ENCODE data around the gene ODC1.

DNA sequence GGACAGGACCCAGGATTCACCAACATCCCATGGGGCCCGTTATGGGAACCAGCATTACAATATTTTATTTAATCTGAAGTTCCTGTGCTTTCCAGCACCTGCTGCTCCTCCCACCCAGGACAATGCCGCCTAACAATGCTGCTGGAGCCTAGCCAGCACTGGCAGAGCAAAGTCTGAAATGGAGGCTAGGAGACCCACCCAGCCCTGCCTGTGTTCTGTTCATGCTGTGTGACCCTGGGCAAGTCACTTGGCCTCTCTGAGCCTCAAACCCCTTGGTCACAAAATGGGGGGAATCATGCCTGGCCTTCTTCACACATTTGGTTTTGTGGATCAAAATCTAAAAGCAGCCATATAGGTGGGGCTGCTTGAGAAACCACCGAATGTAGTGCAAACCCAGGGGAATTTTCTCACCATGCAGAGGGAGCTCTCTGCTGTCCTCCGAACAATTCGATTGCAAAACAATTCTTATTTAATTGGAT, 38.5 kb upstream of the ODC1 start:
- TF ChIP-seq, protein P1, sequence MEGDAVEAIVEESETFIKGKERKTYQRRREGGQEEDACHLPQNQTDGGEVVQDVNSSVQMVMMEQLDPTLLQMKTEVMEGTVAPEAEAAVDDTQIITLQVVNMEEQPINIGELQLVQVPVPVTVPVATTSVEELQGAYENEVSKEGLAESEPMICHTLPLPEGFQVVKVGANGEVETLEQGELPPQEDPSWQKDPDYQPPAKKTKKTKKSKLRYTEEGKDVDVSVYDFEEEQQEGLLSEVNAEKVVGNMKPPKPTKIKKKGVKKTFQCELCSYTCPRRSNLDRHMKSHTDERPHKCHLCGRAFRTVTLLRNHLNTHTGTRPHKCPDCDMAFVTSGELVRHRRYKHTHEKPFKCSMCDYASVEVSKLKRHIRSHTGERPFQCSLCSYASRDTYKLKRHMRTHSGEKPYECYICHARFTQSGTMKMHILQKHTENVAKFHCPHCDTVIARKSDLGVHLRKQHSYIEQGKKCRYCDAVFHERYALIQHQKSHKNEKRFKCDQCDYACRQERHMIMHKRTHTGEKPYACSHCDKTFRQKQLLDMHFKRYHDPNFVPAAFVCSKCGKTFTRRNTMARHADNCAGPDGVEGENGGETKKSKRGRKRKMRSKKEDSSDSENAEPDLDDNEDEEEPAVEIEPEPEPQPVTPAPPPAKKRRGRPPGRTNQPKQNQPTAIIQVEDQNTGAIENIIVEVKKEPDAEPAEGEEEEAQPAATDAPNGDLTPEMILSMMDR (IDR thresholded peaks at IDR 0.05), result no peak
- TF ChIP-seq POLR2A (IDR thresholded peaks at IDR 0.05) (no peak), POLR2AphosphoS5 (IDR thresholded peaks at IDR 0.05) (no peak)

Measured in upper lobe of left lung (tissue), 4 donors.